Cardiac muscle cell (in vitro differentiated cells and primary cell): ENCODE data around the gene KRT76. TPM values are rescaled to one million over a fixed set of nuclear protein-coding genes. Genes with fewer than 3 reads are reported as not detected.
A peak's percentile ranks its signal among the peaks of the same experiment; 100 is the strongest.

Experiments used
- DNase-seq, 2 donors: peaks; one replicate each; pipeline versions ENCODE4 v3.0.0 to v3.0.0-alpha.2; 2010 to 2017; ENCODE audit warnings: low read depth in 1 of 2, low spot score in 1 of 2
- H3K27ac ChIP-seq: fragments of 200-600 bp; sonication (generic); 2 replicates; pipeline ENCODE4 v1.5.1; 2016
- H3K27me3 ChIP-seq: fragments of 200-600 bp; sonication (generic); 2 replicates; pipeline ENCODE4 v1.6.0; 2016; ENCODE audit warnings: control low read depth
- H3K36me3 ChIP-seq: fragments of 200-600 bp; sonication (generic); 2 replicates; pipeline ENCODE4 v1.5.1; 2016; ENCODE audit warnings: control low read depth
- H3K4me1 ChIP-seq: fragments of 200-600 bp; sonication (generic); 2 replicates; pipeline ENCODE4 v1.8.1; 2017; ENCODE audit warnings: low read depth, mild to moderate bottlenecking, mixed run types
- H3K4me3 ChIP-seq: fragments of 200-600 bp; sonication (generic); 2 replicates; pipeline ENCODE4 v1.5.1; 2016; ENCODE audit warnings: mild to moderate bottlenecking
- H3K9me3 ChIP-seq: fragments of 200-600 bp; sonication (generic); 2 replicates; pipeline ENCODE4 v1.5.1; 2017; ENCODE audit warnings: low read depth, mild to moderate bottlenecking, control low read depth
- polyA plus RNA-seq: library from polyadenylated mRNA; unstranded; fragments of >200 nt; fragmentation: Nextera tagmentation; extraction: Ambion mirVana; gene quantifications from 2 replicates; pipeline ENCODE4 v1.2.1, GENCODE V29; 2016
- total RNA-seq: library from RNA; depleted of rRNA; stranded (reverse); fragments of >200 nt; gene quantifications from 2 replicates; pipeline ENCODE4 v1.2.3, GENCODE V29; 2016
- TF ChIP-seq, protein P1 (sequence below): IDR thresholded peaks from 2 replicates; pipeline ENCODE4 v1.5.1; 2012; ENCODE audit warnings: low read depth, mild to moderate bottlenecking, low read length

KRT76 gene
- total and polyA plus RNA-seq, 2 experiments from 2014 or later = not detected

DNA sequence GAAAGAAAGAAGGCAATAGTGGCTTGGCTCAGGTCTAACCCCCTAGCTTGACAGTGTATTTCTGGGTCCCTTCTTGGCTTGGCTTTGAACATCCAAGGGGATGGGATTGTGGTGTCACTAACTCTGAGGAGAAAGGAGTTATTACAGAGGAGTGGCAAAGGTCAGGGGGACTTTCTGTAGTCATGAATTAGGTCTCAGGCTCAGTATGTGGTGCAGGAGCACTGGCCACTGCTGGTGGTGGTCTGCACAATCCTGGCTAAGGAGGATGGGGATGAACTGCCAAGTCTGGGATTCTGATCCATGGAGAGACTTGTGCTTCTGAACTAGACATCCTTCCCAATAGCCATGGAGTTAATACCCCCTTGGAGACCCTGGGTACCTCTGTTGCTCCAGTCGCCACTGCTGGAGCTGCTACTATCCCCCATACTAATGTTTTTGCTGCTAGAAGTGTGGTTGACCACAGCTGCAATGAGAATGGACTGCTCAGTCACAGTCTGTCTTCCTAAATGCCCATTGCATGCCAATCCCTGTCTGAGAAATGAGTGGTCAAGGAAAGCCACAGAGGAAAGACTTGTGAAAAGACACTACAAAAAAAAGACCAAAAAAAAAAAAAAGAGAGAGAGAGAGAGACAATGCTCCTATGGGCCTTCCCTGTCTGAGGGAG lies 32.5 kb downstream of the KRT76 start:
- Histone ChIP-seq H3K27ac (no peak overlapping the region), H3K36me3 (no peaks in the 10 kb centered on the region), H3K27me3 (peaks cover 6% of the 10 kb centered on the region), H3K9me3 (no peaks in the 10 kb centered on the region), H3K4me3 (no peak overlapping the region), H3K4me1 (no peaks in the 10 kb centered on the region)
- no peak for DNase-seq
- TF ChIP-seq, protein P1, sequence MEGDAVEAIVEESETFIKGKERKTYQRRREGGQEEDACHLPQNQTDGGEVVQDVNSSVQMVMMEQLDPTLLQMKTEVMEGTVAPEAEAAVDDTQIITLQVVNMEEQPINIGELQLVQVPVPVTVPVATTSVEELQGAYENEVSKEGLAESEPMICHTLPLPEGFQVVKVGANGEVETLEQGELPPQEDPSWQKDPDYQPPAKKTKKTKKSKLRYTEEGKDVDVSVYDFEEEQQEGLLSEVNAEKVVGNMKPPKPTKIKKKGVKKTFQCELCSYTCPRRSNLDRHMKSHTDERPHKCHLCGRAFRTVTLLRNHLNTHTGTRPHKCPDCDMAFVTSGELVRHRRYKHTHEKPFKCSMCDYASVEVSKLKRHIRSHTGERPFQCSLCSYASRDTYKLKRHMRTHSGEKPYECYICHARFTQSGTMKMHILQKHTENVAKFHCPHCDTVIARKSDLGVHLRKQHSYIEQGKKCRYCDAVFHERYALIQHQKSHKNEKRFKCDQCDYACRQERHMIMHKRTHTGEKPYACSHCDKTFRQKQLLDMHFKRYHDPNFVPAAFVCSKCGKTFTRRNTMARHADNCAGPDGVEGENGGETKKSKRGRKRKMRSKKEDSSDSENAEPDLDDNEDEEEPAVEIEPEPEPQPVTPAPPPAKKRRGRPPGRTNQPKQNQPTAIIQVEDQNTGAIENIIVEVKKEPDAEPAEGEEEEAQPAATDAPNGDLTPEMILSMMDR = no peak

DNA sequence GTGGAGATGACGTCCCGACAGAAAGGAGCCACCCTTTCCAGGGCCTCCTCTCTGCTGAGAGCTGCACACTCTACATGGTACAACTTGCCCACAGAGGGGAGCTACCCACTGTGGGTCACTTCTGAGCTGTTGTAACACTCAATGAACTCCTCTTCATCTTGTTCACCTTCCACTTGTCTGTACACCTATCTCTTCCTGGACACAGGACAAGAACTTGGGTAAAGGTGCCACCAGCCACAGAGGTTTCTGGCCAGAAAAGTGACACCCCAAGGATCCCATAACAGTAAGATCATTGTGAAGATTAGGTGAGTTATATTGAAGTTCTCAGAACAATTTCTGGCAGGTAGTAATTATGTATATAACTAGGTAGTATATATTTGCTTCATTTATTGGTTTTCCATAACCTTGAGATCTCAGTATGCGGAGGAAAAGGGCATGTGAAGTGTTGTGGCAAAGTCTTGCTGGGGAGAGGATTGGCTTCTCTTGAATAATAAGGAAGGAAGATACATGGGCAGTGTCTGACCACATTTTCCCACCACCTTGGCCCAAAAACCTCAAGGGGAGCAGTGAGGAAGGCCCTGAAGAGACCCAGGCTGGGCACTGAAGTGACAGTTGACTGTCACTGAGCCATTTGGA lies 34.2 kb downstream of the KRT76 start:
- Histone ChIP-seq H3K4me3 (no peak overlapping the region), H3K36me3 (no peaks in the 10 kb centered on the region), H3K4me1 (no peaks in the 10 kb centered on the region), H3K9me3 (no peaks in the 10 kb centered on the region), H3K27ac (no peak overlapping the region), H3K27me3 (peaks cover 6% of the 10 kb centered on the region)
- TF ChIP-seq, protein P1 = no peak
- no peak for DNase-seq

GRCh38 chr12:52742196-52742580 lies 35.0 kb downstream of the KRT76 start:
- no peaks in the 10 kb centered on the region for H3K9me3 ChIP-seq
- H3K36me3 ChIP-seq = no peaks in the 10 kb centered on the region
- H3K4me3 ChIP-seq = no peak overlapping the region
- DNase-seq = no peak
- H3K27ac ChIP-seq = no peak overlapping the region
- H3K27me3 ChIP-seq = peaks cover 6% of the 10 kb centered on the region
- TF ChIP-seq, protein P1 = no peak
- H3K4me1 ChIP-seq = no peaks in the 10 kb centered on the region

GRCh38 chr12:52741375-52742195 lies 35.6 kb downstream of the KRT76 start:
- peaks cover 6% of the 10 kb centered on the region for H3K27me3 ChIP-seq
- no peaks in the 10 kb centered on the region for H3K4me1 ChIP-seq

DNA sequence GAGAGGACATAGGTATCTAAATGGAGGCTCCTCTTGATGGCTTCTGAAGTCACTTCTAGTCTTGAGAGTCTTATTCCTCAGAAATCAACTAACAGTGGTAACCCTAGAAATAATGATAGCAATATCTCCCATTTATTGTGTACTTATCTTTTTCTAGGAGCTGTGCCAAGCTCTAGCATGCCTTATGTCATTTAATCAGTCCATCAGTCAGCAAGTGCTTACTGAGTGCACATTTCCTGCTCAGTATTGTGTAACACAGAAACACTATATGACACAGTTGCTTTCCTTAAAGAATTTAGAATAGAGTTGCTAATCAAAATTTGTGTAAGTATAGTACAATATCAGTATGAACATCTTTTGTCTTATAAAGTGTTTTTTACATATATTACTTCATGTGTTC lies 36.6 kb downstream of the KRT76 start:
- Histone ChIP-seq H3K36me3 (no peaks in the 10 kb centered on the region), H3K27me3 (peaks cover 8% of the 10 kb centered on the region), H3K27ac (no peak overlapping the region), H3K4me1 (no peaks in the 10 kb centered on the region), H3K4me3 (no peak overlapping the region), H3K9me3 (no peaks in the 10 kb centered on the region)
- TF ChIP-seq, protein P1 = no peak
- peak in 1 of 2 donors; percentile 45 for DNase-seq

More at GRCh38 chr12:52741375-52742195, 35.6 kb downstream of the KRT76 start:
- Histone ChIP-seq H3K27ac (no peak overlapping the region), H3K36me3 (no peaks in the 10 kb centered on the region), H3K4me3 (no peak overlapping the region), H3K9me3 (no peaks in the 10 kb centered on the region)
- TF ChIP-seq, protein P1 = no peak
- DNase-seq = peak; percentile 73 to 91
